Activated CD4-positive, alpha-beta memory T cell treated with anti-CD3 and anti-CD28 coated beads, Interleukin-2, amount 10 ng/mL, durations not matched to agents 7 days and 5 days (primary cell): ENCODE data around the gene GRIK4. TPM values are rescaled to one million over a fixed set of nuclear protein-coding genes. Genes with fewer than 3 reads are reported as not detected.
"Not testable (repeated sequence)": the region's sequence is repeated elsewhere in the genome, so short reads cannot be mapped to it uniquely, and the experiment has no call there.

ENCODE experiments used
- CTCF ChIA-PET: fragments of 350-600 bp; sonication (Branson Sonifier 250); formaldehyde crosslinking; loops from one replicate; lab custom pipeline; 2021; ENCODE audit warnings: antibody characterized with exemption, inconsistent platforms; lab: Charles Lee
- POLR2A ChIA-PET: fragments of 350-600 bp; sonication (Branson Sonifier 250); formaldehyde crosslinking; loops from one replicate; lab custom pipeline; 2021; ENCODE audit warnings: antibody characterized with exemption; lab: Charles Lee
- DNase-seq: peaks from one replicate; pipeline ENCODE4 v3.0.0-alpha.2; 2020
- H3K27ac Mint-ChIP-seq: one replicate; pipeline ENCODE4 v1.8.0; 2021; ENCODE audit warnings: mild to moderate bottlenecking, mixed read lengths
- H3K27me3 Mint-ChIP-seq: one replicate; pipeline ENCODE4 v1.8.0; 2021; ENCODE audit warnings: mixed read lengths
- H3K36me3 Mint-ChIP-seq: one replicate; pipeline ENCODE4 v1.8.0; 2021; ENCODE audit warnings: low read depth, mixed read lengths
- H3K4me1 Mint-ChIP-seq: one replicate; pipeline ENCODE4 v1.8.0; 2021; ENCODE audit warnings: mixed read lengths
- H3K4me3 Mint-ChIP-seq: one replicate; pipeline ENCODE4 v1.8.0; 2021; ENCODE audit warnings: mild to moderate bottlenecking, mixed read lengths
- H3K9me3 Mint-ChIP-seq: one replicate; pipeline ENCODE4 v1.8.0; 2021; ENCODE audit warnings: mixed read lengths
- total RNA-seq, 2 experiments: library from RNA; stranded (reverse); gene quantifications; one replicate each; pipeline ENCODE4 v1.2.3, GENCODE V29; 2021

GRIK4 gene
- total RNA-seq, 2 experiments from 2014 or later, result not detected

- H3K9me3 Mint-ChIP-seq, result no peaks in the 10 kb centered on the region
- CTCF ChIA-PET, result no interaction called here
- DNase-seq, result no peak
- no peak overlapping the region for H3K4me3 Mint-ChIP-seq
- H3K27ac Mint-ChIP-seq, result no peak overlapping the region
- H3K36me3 Mint-ChIP-seq, result no peaks in the 10 kb centered on the region
- POLR2A ChIA-PET, result no interaction called here
- H3K27me3 Mint-ChIP-seq, result peaks cover 24% of the 10 kb centered on the region
- no peaks in the 10 kb centered on the region for H3K4me1 Mint-ChIP-seq
These were observed 58.3 kb downstream of the GRIK4 start for GRCh38 chr11:120569861-120570260.

- CTCF ChIA-PET, result no interaction called here
- Mint-ChIP-seq H3K9me3 (no peaks in the 10 kb centered on the region), H3K27ac (no peak overlapping the region), H3K36me3 (no peaks in the 10 kb centered on the region), H3K27me3 (peaks cover 13% of the 10 kb centered on the region), H3K4me1 (no peaks in the 10 kb centered on the region), H3K4me3 (no peak overlapping the region)
- POLR2A ChIA-PET, result no interaction called here
- DNase-seq, result no peak
These were observed 59.9 kb downstream of the GRIK4 start for GRCh38 chr11:120571476-120571875.

DNA sequence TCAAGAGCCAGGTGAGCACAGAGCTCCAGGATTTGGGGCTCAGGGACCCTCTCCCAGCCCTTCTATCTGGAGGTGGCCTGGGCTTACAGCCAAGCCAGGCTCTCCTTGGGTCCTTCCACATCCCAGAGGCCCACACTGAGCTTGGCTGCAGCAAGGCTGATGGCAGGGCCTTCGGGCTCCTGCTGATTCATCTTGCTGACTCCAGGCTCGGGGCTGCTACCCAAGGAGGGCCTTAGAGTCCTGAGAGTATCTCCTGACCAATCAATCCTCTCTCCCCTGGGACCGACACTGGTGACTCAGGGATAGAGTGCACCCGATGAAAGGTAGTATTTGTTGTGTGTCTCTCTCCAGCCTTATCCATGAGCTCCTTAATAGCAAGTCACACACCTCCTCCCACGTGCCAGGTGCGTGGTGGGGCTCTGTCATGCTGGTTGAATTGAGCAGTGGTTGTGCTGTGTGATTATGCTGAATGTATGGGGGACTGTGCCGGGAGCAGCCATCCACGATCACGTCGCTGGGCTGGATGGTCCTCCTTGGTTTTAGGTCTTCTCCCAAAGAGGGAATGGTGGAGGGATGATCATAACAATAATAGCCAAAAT is 62.3 kb downstream of the GRIK4 start:
- Mint-ChIP-seq H3K4me3 (no peak overlapping the region), H3K36me3 (no peaks in the 10 kb centered on the region), H3K4me1 (no peaks in the 10 kb centered on the region), H3K27me3 (peaks cover 12% of the 10 kb centered on the region), H3K9me3 (no peaks in the 10 kb centered on the region), H3K27ac (no peak overlapping the region)
- ChIA-PET POLR2A (no interaction called here), CTCF (no interaction called here)
- DNase-seq, result no peak

DNA sequence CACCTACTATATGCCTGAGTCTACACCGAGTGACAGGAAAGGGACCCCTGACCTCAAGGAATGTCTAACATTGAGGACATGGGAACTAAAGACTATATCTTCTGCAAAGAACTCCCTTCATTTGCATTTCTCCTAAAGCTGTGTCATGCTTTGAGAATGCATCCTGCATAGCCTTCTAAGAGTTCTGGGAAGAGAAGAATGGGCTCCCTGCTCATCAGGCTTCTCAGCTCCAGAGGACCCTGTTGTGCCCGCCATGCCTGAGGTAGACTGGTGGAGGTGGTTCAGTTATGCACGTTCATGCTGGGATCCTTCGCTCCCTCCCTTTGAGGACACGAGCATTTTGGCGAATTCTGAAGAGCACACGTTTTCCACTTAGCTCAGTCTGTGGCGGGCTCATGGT is 63.3 kb downstream of the GRIK4 start:
- Mint-ChIP-seq H3K36me3 (no peaks in the 10 kb centered on the region), H3K27ac (no peak overlapping the region), H3K4me3 (no peak overlapping the region), H3K27me3 (peaks cover 12% of the 10 kb centered on the region), H3K9me3 (no peaks in the 10 kb centered on the region), H3K4me1 (no peaks in the 10 kb centered on the region)
- ChIA-PET POLR2A (no interaction called here), CTCF (no interaction called here)
- DNase-seq, result no peak

GRCh38 chr11:120575461-120575860 is 63.9 kb downstream of the GRIK4 start:
- ChIA-PET CTCF (no interaction called here), POLR2A (no interaction called here)
- Mint-ChIP-seq H3K9me3 (no peaks in the 10 kb centered on the region), H3K36me3 (no peaks in the 10 kb centered on the region), H3K27ac (no peak overlapping the region), H3K27me3 (peaks cover 12% of the 10 kb centered on the region), H3K4me3 (no peak overlapping the region), H3K4me1 (no peaks in the 10 kb centered on the region)
- DNase-seq, result no peak

- Mint-ChIP-seq H3K27ac (no peak overlapping the region), H3K27me3 (peaks cover 12% of the 10 kb centered on the region), H3K9me3 (no peaks in the 10 kb centered on the region), H3K36me3 (no peaks in the 10 kb centered on the region), H3K4me3 (no peak overlapping the region), H3K4me1 (no peaks in the 10 kb centered on the region)
- ChIA-PET POLR2A (no interaction called here), CTCF (no interaction called here)
- DNase-seq, result no peak
These were observed 65.1 kb downstream of the GRIK4 start for GRCh38 chr11:120576606-120577005.

DNA sequence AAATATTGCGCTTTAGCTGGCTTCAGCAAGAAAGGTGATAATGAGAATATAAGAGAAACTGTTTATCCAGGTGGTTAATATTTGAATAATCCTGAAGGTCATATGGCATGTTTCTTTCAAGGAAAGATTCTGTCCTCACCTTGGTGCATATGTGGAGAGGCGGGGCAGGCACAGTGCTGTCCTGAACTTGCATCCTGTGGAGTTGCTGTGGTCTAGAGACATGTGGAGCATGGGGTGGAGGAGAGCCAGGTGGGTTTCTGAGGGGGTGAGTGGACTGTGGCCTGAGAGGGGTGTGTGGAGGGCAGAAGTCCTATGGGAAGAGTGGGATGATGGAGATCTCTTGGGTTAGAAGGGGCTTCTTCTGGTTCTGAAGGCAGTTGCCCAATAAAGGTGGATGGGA is 65.5 kb downstream of the GRIK4 start:
- Mint-ChIP-seq H3K27me3 (peaks cover 12% of the 10 kb centered on the region), H3K36me3 (no peaks in the 10 kb centered on the region), H3K27ac (no peak overlapping the region), H3K4me1 (no peaks in the 10 kb centered on the region), H3K9me3 (no peaks in the 10 kb centered on the region), H3K4me3 (no peak overlapping the region)
- DNase-seq, result no peak
- POLR2A ChIA-PET, result no interaction called here
- CTCF ChIA-PET, result no interaction called here

DNA sequence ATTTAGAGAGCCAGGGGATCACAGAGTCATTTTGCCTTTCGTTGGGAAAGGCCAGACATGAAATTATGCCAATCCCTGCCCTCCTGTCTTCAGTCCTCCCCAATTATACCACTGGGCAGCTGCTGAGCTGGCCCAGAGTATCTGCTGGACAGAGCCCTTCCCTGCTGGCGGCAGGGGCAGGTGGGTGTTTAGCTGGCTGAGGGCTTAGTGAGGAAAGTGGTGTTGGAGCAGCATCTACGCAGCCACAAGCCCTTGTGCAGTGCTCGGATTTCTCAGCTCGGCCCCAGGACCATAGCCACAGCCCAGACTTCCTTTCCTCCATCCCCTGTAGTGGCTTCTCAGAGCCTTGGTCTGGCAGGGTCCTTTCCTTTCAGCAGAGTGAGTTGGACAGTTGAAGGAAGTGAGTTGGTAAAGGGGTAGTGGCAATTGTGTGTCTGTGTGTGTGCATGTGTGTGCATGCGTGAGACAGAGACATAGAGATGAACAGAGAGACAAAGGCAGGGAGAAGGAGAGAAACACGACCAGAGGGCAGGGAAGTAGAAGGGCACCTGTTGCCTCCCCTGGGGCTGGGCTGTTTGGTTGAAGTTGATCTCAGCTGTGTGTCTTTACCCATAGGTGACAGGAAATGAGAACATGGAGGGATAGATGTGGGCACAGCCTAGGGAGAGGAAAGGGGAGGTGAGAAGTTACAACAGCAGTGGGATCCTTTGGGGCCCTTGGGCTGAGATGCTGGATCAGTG is 66.2 kb downstream of the GRIK4 start:
- POLR2A ChIA-PET, result no interaction called here
- H3K36me3 Mint-ChIP-seq, result no peaks in the 10 kb centered on the region

DNA sequence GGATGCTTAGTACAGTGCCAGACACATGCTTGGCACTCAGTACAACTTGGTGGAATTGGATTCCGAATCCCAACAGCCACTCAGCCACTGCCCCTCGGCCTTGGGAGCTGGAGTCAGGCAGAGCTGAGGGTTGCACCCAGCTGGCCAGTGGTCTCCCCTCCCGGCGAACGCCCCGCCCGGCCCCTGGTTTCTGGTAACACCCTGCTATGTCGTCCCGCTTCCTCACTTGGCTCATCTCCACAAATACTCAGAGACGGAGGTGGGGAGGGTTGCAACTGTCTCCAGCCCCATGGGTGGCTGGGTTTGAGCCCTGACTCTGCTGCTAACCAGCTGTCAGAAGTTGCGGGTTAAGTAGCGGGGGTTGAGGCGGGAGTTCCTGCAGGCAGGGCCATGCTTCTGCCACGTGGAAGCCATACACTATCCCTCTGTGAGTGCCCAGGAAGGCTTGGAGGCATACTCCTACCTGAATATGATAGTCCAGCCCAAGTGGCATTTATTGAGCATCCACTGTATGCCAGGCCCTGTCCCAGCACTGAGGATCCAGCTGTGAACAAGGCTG is 67.1 kb downstream of the GRIK4 start:
- DNase-seq, result no peak
- ChIA-PET CTCF (no interaction called here), POLR2A (no interaction called here)
- Mint-ChIP-seq H3K36me3 (no peaks in the 10 kb centered on the region), H3K9me3 (peaks cover 2% of the 10 kb centered on the region), H3K27ac (no peak overlapping the region), H3K4me3 (no peak overlapping the region), H3K27me3 (peaks cover 20% of the 10 kb centered on the region), H3K4me1 (no peaks in the 10 kb centered on the region)

More for the DNA sequence above, 66.2 kb downstream of the GRIK4 start:
- Mint-ChIP-seq H3K27me3 (peaks cover 14% of the 10 kb centered on the region), H3K4me3 (no peak overlapping the region), H3K27ac (no peak overlapping the region), H3K9me3 (no peaks in the 10 kb centered on the region), H3K4me1 (no peaks in the 10 kb centered on the region)
- CTCF ChIA-PET, result no interaction called here
- DNase-seq, result no peak

GRCh38 chr11:120579611-120580031 is 68.1 kb downstream of the GRIK4 start:
- H3K27ac Mint-ChIP-seq, result no peak overlapping the region
- ChIA-PET POLR2A (no interaction called here), CTCF (no interaction called here)
- H3K36me3 Mint-ChIP-seq, result no peaks in the 10 kb centered on the region
- no peak overlapping the region for H3K4me3 Mint-ChIP-seq
- peaks cover 2% of the 10 kb centered on the region for H3K9me3 Mint-ChIP-seq
- no peaks in the 10 kb centered on the region for H3K4me1 Mint-ChIP-seq
- no peak for DNase-seq
- H3K27me3 Mint-ChIP-seq, result peaks cover 26% of the 10 kb centered on the region

DNA sequence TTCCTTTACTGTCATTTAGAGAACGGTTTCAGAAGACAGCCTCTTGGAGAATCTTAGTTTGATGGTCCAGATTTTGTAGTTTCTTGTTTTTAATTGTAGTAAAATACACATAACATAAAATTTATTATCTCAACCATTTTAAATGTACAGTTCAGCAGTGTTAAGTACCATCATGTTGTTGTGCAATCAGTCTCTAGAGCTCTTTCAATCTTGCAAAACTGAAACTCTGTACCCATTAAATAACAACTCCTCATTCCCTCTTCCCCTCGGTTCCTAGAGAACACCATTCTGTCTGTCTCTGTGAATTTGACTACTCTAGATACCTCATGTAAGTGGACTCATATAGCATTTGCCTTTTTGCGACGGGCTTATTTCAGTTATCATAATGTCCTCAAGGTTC is 69.8 kb downstream of the GRIK4 start:
- POLR2A ChIA-PET, result no interaction called here
- CTCF ChIA-PET, result no interaction called here
- DNase-seq, result no peak
- no peak overlapping the region for H3K4me3 Mint-ChIP-seq
- H3K36me3 Mint-ChIP-seq, result no peaks in the 10 kb centered on the region
- peaks cover 2% of the 10 kb centered on the region for H3K9me3 Mint-ChIP-seq
- peaks cover 34% of the 10 kb centered on the region for H3K27me3 Mint-ChIP-seq
- no peaks in the 10 kb centered on the region for H3K4me1 Mint-ChIP-seq
- no peak overlapping the region for H3K27ac Mint-ChIP-seq

- CTCF ChIA-PET, POLR2A ChIA-PET, H3K36me3 Mint-ChIP-seq, H3K27ac Mint-ChIP-seq, DNase-seq, H3K9me3 Mint-ChIP-seq, H3K4me3 Mint-ChIP-seq, H3K4me1 Mint-ChIP-seq: not testable (repeated sequence)
- peaks cover 31% of the 10 kb centered on the region for H3K27me3 Mint-ChIP-seq
These were observed 71.0 kb downstream of the GRIK4 start for GRCh38 chr11:120582535-120582934.

DNA sequence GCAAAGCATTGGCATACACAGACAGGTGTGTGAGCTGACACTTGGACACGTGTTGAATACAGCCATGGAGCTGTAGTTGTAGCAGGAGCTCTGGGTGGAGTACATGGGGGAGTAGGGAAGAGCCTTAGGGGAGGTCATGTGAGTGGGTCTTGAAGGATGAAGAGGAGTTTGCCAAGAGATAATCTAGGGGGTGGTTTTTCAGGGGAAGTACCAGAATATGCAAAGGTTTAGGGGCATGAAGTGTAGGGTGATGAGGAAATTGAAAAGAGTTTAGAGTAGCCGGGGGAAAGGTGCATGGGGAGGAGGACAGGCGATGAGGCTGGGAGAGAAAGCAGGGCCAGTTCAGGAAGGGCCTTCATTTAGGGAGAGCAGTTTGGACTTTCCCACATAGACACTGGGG is 74.5 kb downstream of the GRIK4 start:
- Mint-ChIP-seq H3K27ac (no peak overlapping the region), H3K36me3 (no peaks in the 10 kb centered on the region), H3K27me3 (peaks cover 27% of the 10 kb centered on the region), H3K9me3 (peaks cover 2% of the 10 kb centered on the region), H3K4me3 (no peak overlapping the region), H3K4me1 (no peaks in the 10 kb centered on the region)
- POLR2A ChIA-PET, result no interaction called here
- no peak for DNase-seq
- CTCF ChIA-PET, result no interaction called here

GRCh38 chr11:120586728-120587127 is 75.2 kb downstream of the GRIK4 start:
- POLR2A ChIA-PET, result no interaction called here

More at GRCh38 chr11:120586728-120587127, 75.2 kb downstream of the GRIK4 start:
- Mint-ChIP-seq H3K27ac (no peak overlapping the region), H3K27me3 (peaks cover 27% of the 10 kb centered on the region), H3K4me3 (no peak overlapping the region), H3K9me3 (peaks cover 2% of the 10 kb centered on the region), H3K4me1 (no peaks in the 10 kb centered on the region), H3K36me3 (no peaks in the 10 kb centered on the region)
- DNase-seq, result no peak
- CTCF ChIA-PET, result no interaction called here
